Lung (tissue), 12 donors: Measurements from ENCODE around the gene RAB42. TPM values are rescaled to one million over a fixed set of nuclear protein-coding genes. Genes with fewer than 3 reads are reported as not detected.
"Not testable (repeated sequence)": the region's sequence is repeated elsewhere in the genome, so short reads cannot be mapped to it uniquely, and the experiment has no call there.

ENCODE experiments used
- ATAC-seq: fragments of 200-7000 bp; cut with Tn5 transposase; one replicate; pipeline ENCODE4 v1.9.1; 2020; ENCODE audit warnings: moderate number of reproducible peaks; ENCODE audit not compliant: insufficient read depth, low FRiP score
- DNase-seq, 3 donors: peaks; one replicate each; pipeline ENCODE4 v3.0.0-alpha.2; 2013 to 2017
- H3K27ac ChIP-seq, 2 donors: one replicate each; pipeline ENCODE4 v1.5.1; 2013; ENCODE audit warnings: mild to moderate bottlenecking in 2 of 2, moderate library complexity in 2 of 2, control low read depth in 1 of 2, inconsistent platforms in 1 of 2, low read depth in 1 of 2, low read length in 1 of 2
- H3K27me3 ChIP-seq, 3 donors: one replicate each; pipeline ENCODE4 v1.5.1; 2013; ENCODE audit warnings: low read length in 2 of 3; ENCODE audit not compliant: control insufficient read depth in 3 of 3, insufficient read depth in 3 of 3
- H3K36me3 ChIP-seq, 4 donors: one replicate each; pipeline ENCODE4 v1.5.1; 2013; ENCODE audit warnings: low read length in 4 of 4, mild to moderate bottlenecking in 1 of 4, moderate library complexity in 1 of 4; ENCODE audit not compliant: control insufficient read depth in 4 of 4, insufficient read depth in 4 of 4
- H3K4me1 ChIP-seq, 5 donors: one replicate each; pipeline ENCODE4 v1.5.1; 2013; ENCODE audit warnings: low read length in 5 of 5, mild to moderate bottlenecking in 2 of 5, moderate library complexity in 1 of 5; ENCODE audit not compliant: control insufficient read depth in 5 of 5, insufficient read depth in 5 of 5
- H3K4me3 ChIP-seq: one replicate; pipeline ENCODE4 v1.5.1; 2013; ENCODE audit warnings: mild to moderate bottlenecking, control low read depth, moderate library complexity
- H3K9ac ChIP-seq, 2 donors: one replicate each; pipeline ENCODE4 v1.5.1; 2013; ENCODE audit warnings: low read length in 2 of 2, control low read depth in 1 of 2; ENCODE audit not compliant: insufficient read depth in 1 of 2
- H3K9me3 ChIP-seq, 4 donors: one replicate each; pipeline ENCODE4 v1.5.1; 2013; ENCODE audit warnings: low read length in 3 of 4, mild to moderate bottlenecking in 1 of 4, moderate library complexity in 1 of 4; ENCODE audit not compliant: control insufficient read depth in 4 of 4, insufficient read depth in 3 of 4
- WGBS, 2 donors: extraction: QIAGEN DNeasy Blood & Tissue Kit; methylation state at CpG; one replicate each; pipeline ENCODE4 v1.1.7; 2013; 5-methylcytosine and 5-hydroxymethylcytosine counted together
- polyA plus RNA-seq, 2 donors: library from polyadenylated mRNA; stranded (reverse); fragments of 200-250 nt; gene quantifications; one replicate each; pipeline ENCODE4 v1.2.1, GENCODE V29; 2013
- total RNA-seq, 2 donors: library from RNA; depleted of rRNA in 1 of 2; stranded (reverse); fragments of >200 nt in 1 of 2; gene quantifications; one replicate each; pipeline ENCODE4 v1.2.1, GENCODE V29; 2014 to 2021
- TF ChIP-seq, protein P1 (sequence below): IDR thresholded peaks from 2 replicates; pipeline ENCODE4 v1.5.1; 2012; ENCODE audit warnings: mild to moderate bottlenecking; ENCODE audit errors: control extremely low read depth, extremely low read depth
- donor health status: control.
- donor health status: control.
- donor health status: Bipolar disorder and iron deficiency.
- donor health status: healthy.
- donor health status: DM: yes; HTN: yes; CAD: no.

Gene RAB42
- total and polyA plus RNA-seq, 4 donors, result 3.1 to 11.7 (median 7.2) TPM

DNA sequence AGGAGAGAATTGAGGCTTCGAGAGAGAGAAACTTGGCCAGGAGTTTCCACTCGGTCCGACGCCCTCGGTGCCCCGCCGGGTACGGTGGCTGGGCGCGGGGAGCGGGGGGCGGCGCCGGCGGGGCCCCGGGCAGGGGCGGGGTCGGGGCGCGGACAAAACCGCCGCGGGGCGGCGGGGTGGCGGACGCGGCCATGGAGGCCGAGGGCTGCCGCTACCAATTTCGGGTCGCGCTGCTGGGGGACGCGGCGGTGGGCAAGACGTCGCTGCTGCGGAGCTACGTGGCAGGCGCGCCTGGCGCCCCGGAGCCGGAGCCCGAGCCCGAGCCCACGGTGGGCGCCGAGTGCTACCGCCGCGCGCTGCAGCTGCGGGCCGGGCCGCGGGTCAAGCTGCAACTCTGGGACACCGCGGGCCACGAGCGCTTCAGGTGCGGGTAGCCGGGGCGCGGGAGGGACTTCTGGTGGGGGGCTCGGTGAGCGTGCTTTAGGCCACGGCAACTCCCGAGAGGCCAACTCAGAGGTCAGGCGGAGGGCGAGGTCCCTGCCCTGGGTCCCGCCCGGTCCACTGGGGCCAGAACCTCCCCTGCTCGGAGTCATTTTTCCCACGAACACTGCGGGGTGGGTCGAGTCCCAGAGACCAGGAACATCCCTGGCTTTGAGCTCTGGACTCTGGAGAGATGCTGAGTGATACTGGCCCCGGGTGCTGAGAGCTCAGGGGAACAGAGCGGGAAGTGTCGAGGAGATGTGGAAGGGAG, 431 bp downstream of the RAB42 start:
- Histone ChIP-seq H3K4me1 (peaks cover 0 to 4% (median 1%) of the 10 kb centered on the region in 5 donors), H3K9ac (peak overlapping the region in 1 of 2 donors; percentile 68), H3K27me3 (no peaks in the 10 kb centered on the region), H3K36me3 (no peaks in the 10 kb centered on the region), H3K9me3 (no peaks in the 10 kb centered on the region), H3K27ac (peak overlapping the region in 1 of 2 donors; percentile 13), H3K4me3 (peak overlapping the region; percentile 52)
- 4% methylated on average over 65 to 81 of the region's 81 CpGs for WGBS, 2 donors
- DNase-seq, result peak in 2 of 3 donors; percentile 19 to 30
- ATAC-seq, result peak; percentile 55
- TF ChIP-seq, protein P1, sequence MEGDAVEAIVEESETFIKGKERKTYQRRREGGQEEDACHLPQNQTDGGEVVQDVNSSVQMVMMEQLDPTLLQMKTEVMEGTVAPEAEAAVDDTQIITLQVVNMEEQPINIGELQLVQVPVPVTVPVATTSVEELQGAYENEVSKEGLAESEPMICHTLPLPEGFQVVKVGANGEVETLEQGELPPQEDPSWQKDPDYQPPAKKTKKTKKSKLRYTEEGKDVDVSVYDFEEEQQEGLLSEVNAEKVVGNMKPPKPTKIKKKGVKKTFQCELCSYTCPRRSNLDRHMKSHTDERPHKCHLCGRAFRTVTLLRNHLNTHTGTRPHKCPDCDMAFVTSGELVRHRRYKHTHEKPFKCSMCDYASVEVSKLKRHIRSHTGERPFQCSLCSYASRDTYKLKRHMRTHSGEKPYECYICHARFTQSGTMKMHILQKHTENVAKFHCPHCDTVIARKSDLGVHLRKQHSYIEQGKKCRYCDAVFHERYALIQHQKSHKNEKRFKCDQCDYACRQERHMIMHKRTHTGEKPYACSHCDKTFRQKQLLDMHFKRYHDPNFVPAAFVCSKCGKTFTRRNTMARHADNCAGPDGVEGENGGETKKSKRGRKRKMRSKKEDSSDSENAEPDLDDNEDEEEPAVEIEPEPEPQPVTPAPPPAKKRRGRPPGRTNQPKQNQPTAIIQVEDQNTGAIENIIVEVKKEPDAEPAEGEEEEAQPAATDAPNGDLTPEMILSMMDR, result no peak

DNA sequence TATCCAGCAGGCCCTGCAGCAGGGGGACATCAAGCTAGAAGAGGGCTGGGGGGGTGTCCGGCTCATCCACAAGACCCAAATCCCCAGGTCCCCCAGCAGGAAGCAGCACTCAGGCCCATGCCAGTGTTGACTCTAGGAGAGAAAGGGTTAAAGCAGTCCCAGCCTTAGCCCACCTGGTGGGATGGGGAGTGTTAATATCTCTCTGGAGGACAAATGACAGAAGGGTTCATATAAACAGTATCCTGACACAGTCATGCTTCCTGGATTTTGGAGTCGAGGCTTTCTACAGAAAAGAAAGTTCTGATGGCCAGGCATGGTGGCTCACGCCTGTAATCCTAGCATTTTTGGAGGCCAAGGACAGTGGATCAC, 1.9 kb downstream of the RAB42 start:
- H3K36me3 ChIP-seq, H3K4me3 ChIP-seq, H3K9me3 ChIP-seq, DNase-seq, H3K9ac ChIP-seq, H3K4me1 ChIP-seq, H3K27me3 ChIP-seq, H3K27ac ChIP-seq, ATAC-seq: not testable (repeated sequence)
- WGBS, 2 donors, result 90% methylated on average over 3 of the region's 3 CpGs

DNA sequence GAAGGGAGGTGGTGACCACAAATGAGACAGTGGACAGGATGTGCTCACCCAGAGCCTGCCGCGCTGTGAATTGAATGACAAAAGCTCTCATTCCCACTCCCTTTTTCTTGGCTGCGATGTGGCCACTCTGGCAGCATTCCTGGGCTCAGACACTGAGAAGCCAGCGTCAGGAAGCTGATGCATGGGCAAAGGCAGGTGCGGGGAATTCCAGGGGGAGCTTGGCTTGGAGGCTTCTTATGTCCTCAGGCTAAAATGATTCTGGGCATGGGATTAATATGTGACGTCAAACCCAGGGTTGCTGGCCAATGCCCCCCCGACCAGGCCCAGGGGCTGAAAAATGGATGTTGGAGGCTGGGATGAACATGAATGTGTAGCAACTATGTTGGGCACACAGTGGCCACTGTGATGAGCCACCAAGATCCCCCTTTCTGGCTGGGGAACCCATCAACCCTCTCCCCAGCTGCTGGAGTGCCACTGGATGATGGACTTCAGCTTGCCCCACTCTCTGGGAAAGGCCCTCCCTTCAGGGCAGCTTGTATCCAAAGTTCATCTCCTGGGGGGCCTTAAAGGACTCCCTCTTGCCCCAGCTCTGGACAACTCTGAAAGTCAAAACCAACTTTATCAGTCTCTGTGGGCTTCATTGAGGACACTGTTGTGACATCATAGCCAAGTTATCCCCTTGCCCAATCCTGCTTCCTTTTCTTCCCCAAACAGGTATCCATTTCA, 2.8 kb downstream of the RAB42 start:
- not testable (repeated sequence) for H3K4me1 ChIP-seq, H3K27ac ChIP-seq, H3K36me3 ChIP-seq, H3K27me3 ChIP-seq, H3K4me3 ChIP-seq, DNase-seq, H3K9ac ChIP-seq, H3K9me3 ChIP-seq, ATAC-seq
- WGBS, 2 donors, result 80 to 90% methylated on average over 7 of the region's 7 CpGs

DNA sequence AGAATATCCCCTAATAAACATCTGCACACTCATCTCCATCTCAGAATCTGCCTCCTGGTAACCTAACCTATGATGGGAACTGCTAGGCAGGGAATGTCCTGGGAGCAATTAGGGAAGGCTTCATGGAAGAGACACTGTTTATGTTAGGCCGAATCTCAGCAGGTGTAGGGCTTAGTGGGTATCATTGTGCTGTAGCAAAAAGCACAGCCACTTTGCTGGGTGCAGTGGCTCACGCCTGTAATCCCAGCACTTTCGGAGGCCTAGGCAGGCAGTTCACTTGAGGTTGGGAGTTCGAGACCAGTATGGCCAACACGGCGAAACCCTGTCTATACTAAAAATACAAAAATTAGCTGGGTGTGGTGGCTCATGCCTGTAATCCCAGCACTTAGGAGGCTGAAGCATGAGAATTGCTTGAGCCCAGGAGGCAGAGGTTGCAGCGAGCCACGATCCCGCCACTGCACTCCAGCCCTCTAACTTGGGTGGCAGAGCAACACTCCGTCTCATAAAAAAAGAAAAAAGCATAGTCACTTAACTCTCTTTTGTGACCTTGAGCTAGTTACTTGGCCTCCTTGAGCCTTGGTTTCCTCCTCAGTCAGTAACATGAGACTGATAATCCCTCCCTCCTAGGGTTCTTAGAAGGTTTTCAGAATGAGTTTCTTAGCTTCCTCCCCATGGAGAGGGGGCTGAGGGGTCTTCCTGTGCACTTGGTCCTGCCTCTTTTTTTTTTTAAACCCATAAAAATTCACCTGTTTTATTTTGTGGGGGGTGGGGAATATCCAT, 3.5 kb downstream of the RAB42 start:
- Histone ChIP-seq H3K9me3 (no peaks in the 10 kb centered on the region), H3K27ac (no peak overlapping the region), H3K4me3 (no peak overlapping the region), H3K9ac (no peak overlapping the region), H3K27me3 (no peaks in the 10 kb centered on the region), H3K36me3 (peaks cover 0 to under 1% (median 0%) of the 10 kb centered on the region in 4 donors), H3K4me1 (peaks cover 0 to 4% (median 1%) of the 10 kb centered on the region in 5 donors)
- TF ChIP-seq, protein P1, result no peak
- 93 to 95% methylated on average over 10 of the region's 10 CpGs for WGBS, 2 donors
- no peak for DNase-seq
- no peak for ATAC-seq

DNA sequence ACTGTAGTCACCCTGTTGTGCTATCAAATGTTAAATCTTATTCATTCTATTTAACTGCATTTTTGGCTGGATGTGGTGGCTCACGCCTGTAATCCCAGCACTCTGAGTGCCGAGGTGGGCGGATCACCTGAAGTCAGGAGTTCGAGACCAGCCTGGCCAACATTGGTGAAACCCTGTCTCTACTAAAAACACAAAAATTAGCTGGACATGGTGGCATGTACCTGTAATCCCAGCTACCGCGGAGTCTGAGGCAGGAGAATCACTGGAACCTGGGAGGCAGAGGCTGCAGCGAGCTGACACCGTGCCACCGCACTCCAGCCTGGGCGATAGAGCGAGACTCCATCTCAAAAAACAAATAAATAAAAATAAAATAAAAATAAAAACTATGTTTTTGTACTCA, 4.2 kb downstream of the RAB42 start:
- not testable (repeated sequence) for H3K4me3 ChIP-seq, H3K9ac ChIP-seq, H3K27me3 ChIP-seq, ATAC-seq, DNase-seq, H3K27ac ChIP-seq, H3K36me3 ChIP-seq, H3K4me1 ChIP-seq, H3K9me3 ChIP-seq
- 98% methylated on average over 11 of the region's 11 CpGs for WGBS, 2 donors
